K562 (cell line): ENCODE data around the gene DAPK1. TPM values are rescaled to one million over a fixed set of nuclear protein-coding genes. Genes with fewer than 3 reads are reported as not detected.

Experiments used
- ATAC-seq: fragments of 200-7000 bp; cut with Tn5 transposase; 3 replicates; pipeline ENCODE4 v1.9.1; 2020; ENCODE audit warnings: moderate library complexity
- BruUV-seq: library from RNA; stranded (reverse); fragments of 400-500 nt; replicated peaks from 2 replicates; lab custom pipeline; 2021; lab: Mats Ljungman, UMichigan
- CTCF ChIA-PET: fragments of 300-600 bp; formaldehyde crosslinking; extraction: SDS; loops from one replicate; lab custom pipeline; 2021; ENCODE audit warnings: low intra/inter-chr PET ratio; lab: Yijun Ruan, JAX
- POLR2A ChIA-PET: fragments of 300-600, 350-650 bp; sonication (Branson Sonifier 250); formaldehyde crosslinking; extraction: SDS; loops from one replicate; lab custom pipeline; 2021; ENCODE audit warnings: antibody characterized with exemption, inconsistent platforms; lab: Yijun Ruan, JAX
- DNase-seq, 4 experiments: peaks; one replicate each; pipeline versions ENCODE4 v3.0.0 to v3.0.0-alpha.2; 2011 to 2018; ENCODE audit warnings: low spot score in 3 of 4, mixed read lengths in 3 of 4; ENCODE audit errors: extremely low read depth in 1 of 4
- FAIRE-seq: peaks from 2 replicates; lab custom pipeline; 2011; peaks lifted over from hg19 to GRCh38; lab: Jason Lieb, UNC
- H2AFZ ChIP-seq: 2 replicates; pipeline ENCODE4 v1.6.0; 2011; ENCODE audit warnings: low read depth, low read length, control low read depth, inconsistent platforms
- H3K27ac ChIP-seq: fragments of 200-600 bp; 3 replicates; pipeline ENCODE4 v1.8.0; 2011; ENCODE audit warnings: low read depth, mild to moderate bottlenecking, control low read depth, inconsistent platforms, low read length, moderate library complexity, mixed read lengths; ENCODE audit errors: extremely low read depth
- H3K27me3 ChIP-seq, 2 experiments: fragments of 300-600 bp in 1 of 2; 2 replicates in 1 of 2; 3 replicates in 1 of 2; pipeline versions ENCODE4 v1.6.0 to v1.8.0; 2011; ENCODE audit warnings: inconsistent platforms in 2 of 2, low read length in 2 of 2, mild to moderate bottlenecking in 1 of 2, mixed read lengths in 1 of 2, moderate library complexity in 1 of 2; ENCODE audit not compliant: control insufficient read depth in 2 of 2, insufficient read depth in 2 of 2
- H3K36me3 ChIP-seq: fragments of 300-600 bp; 3 replicates; pipeline ENCODE4 v1.8.0; 2011; ENCODE audit warnings: mild to moderate bottlenecking, low read length, inconsistent platforms; ENCODE audit not compliant: control insufficient read depth, insufficient read depth
- H3K4me1 ChIP-seq, 2 experiments: fragments of 200-600 bp in 1 of 2; replicated peaks in 1 of 2; 2 replicates in 1 of 2; 3 replicates in 1 of 2; pipeline versions ENCODE4 v1.5.1 to v1.8.0; 2011; ENCODE audit warnings: inconsistent platforms in 2 of 2, low read length in 2 of 2, mild to moderate bottlenecking in 1 of 2, mixed read lengths in 1 of 2, moderate library complexity in 1 of 2; ENCODE audit not compliant: control insufficient read depth in 2 of 2, insufficient read depth in 2 of 2
- H3K4me2 ChIP-seq: 2 replicates; pipeline ENCODE4 v1.6.1; 2011; ENCODE audit warnings: low read length, control low read depth, inconsistent platforms, mixed read lengths; ENCODE audit not compliant: insufficient read depth
- H3K4me3 ChIP-seq: fragments of 200-600 bp; sonication (generic), shearing (Covaris generic); 2 replicates; pipeline ENCODE4 v1.5.1; 2016; ENCODE audit warnings: control low read depth, inconsistent platforms
- H3K79me2 ChIP-seq: fragments of 200-600 bp; 3 replicates; pipeline ENCODE4 v1.8.0; 2011; ENCODE audit warnings: low read length, inconsistent platforms; ENCODE audit not compliant: control insufficient read depth, insufficient read depth
- H3K9ac ChIP-seq, 2 experiments: 2 replicates each; pipeline versions ENCODE4 v1.6.0 to v1.6.1; 2011; ENCODE audit warnings: low read depth in 2 of 2, low read length in 2 of 2, control low read depth in 1 of 2, inconsistent platforms in 1 of 2, mild to moderate bottlenecking in 1 of 2, mixed read lengths in 1 of 2; ENCODE audit not compliant: insufficient read depth in 1 of 2
- H3K9me1 ChIP-seq: one replicate; pipeline ENCODE4 v1.6.0; 2011; ENCODE audit warnings: inconsistent platforms, mild to moderate bottlenecking, low read length, moderate library complexity; ENCODE audit not compliant: control insufficient read depth, insufficient read depth
- H3K9me3 ChIP-seq: replicated peaks from 2 replicates; pipeline ENCODE4 v1.5.1; 2011; ENCODE audit warnings: low read depth, low read length, inconsistent platforms; ENCODE audit not compliant: control insufficient read depth, insufficient read depth
- H4K20me1 ChIP-seq: replicated peaks from 2 replicates; pipeline ENCODE4 v1.6.1; 2011; ENCODE audit warnings: low read length, inconsistent platforms, mixed read lengths; ENCODE audit not compliant: control insufficient read depth, insufficient read depth
- BRF1 ChIP-seq: IDR thresholded peaks from 3 replicates; pipeline ENCODE4 v1.6.1; 2011; ENCODE audit warnings: borderline replicate concordance, mild to moderate bottlenecking; ENCODE audit not compliant: insufficient read length; ENCODE audit errors: extremely low read depth
- HCFC1 ChIP-seq: IDR thresholded peaks from 2 replicates; pipeline ENCODE4 v1.6.1; 2012; ENCODE audit warnings: low read depth, low read length, improper control_type of control experiment
- HOXB6 ChIP-seq: fragments of 250-450 bp; sonication (Bioruptor Pico); IDR thresholded peaks from 2 replicates; pipeline ENCODE4 v1.5.1; 2022; ENCODE audit warnings: mild to moderate bottlenecking, borderline replicate concordance
- NR2F6 ChIP-seq: fragments of 450-650 bp; formaldehyde crosslinking; IDR thresholded peaks from 2 replicates; pipeline ENCODE4 v1.4.0; 2020; ENCODE audit warnings: mild to moderate bottlenecking
- ZNF134 ChIP-seq: fragments of 250-450 bp; sonication (Bioruptor Pico); conservative IDR thresholded peaks from 2 replicates; pipeline ENCODE4 v1.4.0; 2020
- ZNF41 ChIP-seq: fragments of 250-450 bp; sonication (Bioruptor Pico); conservative IDR thresholded peaks from 2 replicates; pipeline ENCODE4 v1.4.0; 2020; ENCODE audit warnings: mild to moderate bottlenecking
- WGBS: fragments of 100-300 bp; shearing (Covaris generic); methylation state at CpG from one replicate; pipeline ENCODE4 v1.1.6; 2016; ENCODE audit warnings: low coverage, mixed read lengths; ENCODE audit not compliant: insufficient coverage; ENCODE audit errors: missing lambda C conversion rate; 5-methylcytosine and 5-hydroxymethylcytosine counted together
- in situ Hi-C: fragments of 300-500 bp; cut with MboI; formaldehyde crosslinking; loops from 4 replicates; pipeline ENCODE4 v1.15.0; 2018; ENCODE audit warnings: inconsistent platforms, mixed read lengths
- intact Hi-C: fragments of 100-400 bp; cut with micrococcal nuclease; formaldehyde crosslinking; loops from 2 replicates; pipeline ENCODE4 v1.14.2; 2022
- polyA plus RNA-seq, 8 experiments: library from polyadenylated mRNA; depleted of rRNA in 4 of 8; stranded (reverse) in 5 of 8; unstranded in 3 of 8; fragments of >200 nt; fragmentation: Nextera tagmentation in 2 of 8; fragmentation: Illumina TruSeq in 1 of 8; extraction: Ambion mirVana in 2 of 8; extraction: Trizol in 1 of 8; gene quantifications; 2 replicates each; pipeline versions ENCODE4 v1.2.1 to v1.2.3, GENCODE V29; 2011 to 2014; ENCODE audit warnings: inconsistent platforms in 1 of 8, missing spikeins in 1 of 8
- total RNA-seq, 7 experiments: library from RNA; depleted of rRNA in 6 of 7; stranded (reverse); fragments of >200 nt in 6 of 7; fragmentation: Illumina TruSeq in 2 of 7; extraction: Trizol in 2 of 7; gene quantifications; 2 replicates each; pipeline versions ENCODE4 v1.2.1 to v1.2.3, GENCODE V29; 2011 to 2021; ENCODE audit warnings: low replicate concordance in 1 of 7
- TF ChIP-seq, protein P1 (sequence below), 2 experiments: fragments of 450-650 bp; IDR thresholded peaks; 2 replicates each; pipeline ENCODE4 v1.6.1; 2016
- TF ChIP-seq, protein P2 (sequence below): fragments of 450-650 bp; IDR thresholded peaks from 2 replicates; pipeline ENCODE4 v1.6.1; 2016; ENCODE audit warnings: low read depth
- TF ChIP-seq, protein P3 (sequence below): sonication (generic); IDR thresholded peaks from 2 replicates; pipeline ENCODE4 v1.6.1; 2016

DAPK1 gene
- total and polyA plus RNA-seq, 9 of the 15 experiments (the other 6 are each of a cell fraction or from before 2014, with no cell fraction given): 1.7 to 26.4 (median 15.8) TPM

DNA sequence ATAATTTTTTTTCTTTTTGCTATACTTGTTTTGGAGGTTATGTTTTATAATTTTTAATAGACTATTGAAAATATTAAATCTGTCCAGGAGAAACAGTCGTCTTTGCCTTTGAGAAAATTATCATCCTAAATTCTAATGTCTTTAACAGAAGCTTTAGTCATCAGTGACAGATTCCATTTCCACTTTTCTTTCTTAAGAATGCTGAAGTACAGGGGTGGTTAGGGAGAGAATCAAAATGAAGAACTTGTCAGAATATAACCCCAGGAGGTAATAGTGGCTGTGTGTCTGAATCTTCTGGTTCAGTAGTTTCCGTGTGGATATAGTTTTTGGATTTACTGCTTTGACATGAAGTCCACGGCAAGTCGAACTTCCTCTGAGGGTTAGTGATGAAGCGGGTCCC lies 111.8 kb downstream of the DAPK1 start:
- no TSS peak for BruUV-seq
- DNase-seq (no peak), ATAC-seq (no peak), FAIRE-seq (no peak)
- TF ChIP-seq, protein P1, sequence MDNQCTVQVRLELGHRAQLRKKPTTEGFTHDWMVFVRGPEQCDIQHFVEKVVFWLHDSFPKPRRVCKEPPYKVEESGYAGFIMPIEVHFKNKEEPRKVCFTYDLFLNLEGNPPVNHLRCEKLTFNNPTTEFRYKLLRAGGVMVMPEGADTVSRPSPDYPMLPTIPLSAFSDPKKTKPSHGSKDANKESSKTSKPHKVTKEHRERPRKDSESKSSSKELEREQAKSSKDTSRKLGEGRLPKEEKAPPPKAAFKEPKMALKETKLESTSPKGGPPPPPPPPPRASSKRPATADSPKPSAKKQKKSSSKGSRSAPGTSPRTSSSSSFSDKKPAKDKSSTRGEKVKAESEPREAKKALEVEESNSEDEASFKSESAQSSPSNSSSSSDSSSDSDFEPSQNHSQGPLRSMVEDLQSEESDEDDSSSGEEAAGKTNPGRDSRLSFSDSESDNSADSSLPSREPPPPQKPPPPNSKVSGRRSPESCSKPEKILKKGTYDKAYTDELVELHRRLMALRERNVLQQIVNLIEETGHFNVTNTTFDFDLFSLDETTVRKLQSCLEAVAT (IDR thresholded peaks at IDR 0.05): no peak
- TF ChIP-seq NR2F6 (CRISPR knock-in tag) (no peak), ZNF41 (no peak), HOXB6 (no peak), HCFC1 (no peak), BRF1 (no peak), ZNF134 (CRISPR knock-in tag) (no peak)
- TF ChIP-seq, protein P2, sequence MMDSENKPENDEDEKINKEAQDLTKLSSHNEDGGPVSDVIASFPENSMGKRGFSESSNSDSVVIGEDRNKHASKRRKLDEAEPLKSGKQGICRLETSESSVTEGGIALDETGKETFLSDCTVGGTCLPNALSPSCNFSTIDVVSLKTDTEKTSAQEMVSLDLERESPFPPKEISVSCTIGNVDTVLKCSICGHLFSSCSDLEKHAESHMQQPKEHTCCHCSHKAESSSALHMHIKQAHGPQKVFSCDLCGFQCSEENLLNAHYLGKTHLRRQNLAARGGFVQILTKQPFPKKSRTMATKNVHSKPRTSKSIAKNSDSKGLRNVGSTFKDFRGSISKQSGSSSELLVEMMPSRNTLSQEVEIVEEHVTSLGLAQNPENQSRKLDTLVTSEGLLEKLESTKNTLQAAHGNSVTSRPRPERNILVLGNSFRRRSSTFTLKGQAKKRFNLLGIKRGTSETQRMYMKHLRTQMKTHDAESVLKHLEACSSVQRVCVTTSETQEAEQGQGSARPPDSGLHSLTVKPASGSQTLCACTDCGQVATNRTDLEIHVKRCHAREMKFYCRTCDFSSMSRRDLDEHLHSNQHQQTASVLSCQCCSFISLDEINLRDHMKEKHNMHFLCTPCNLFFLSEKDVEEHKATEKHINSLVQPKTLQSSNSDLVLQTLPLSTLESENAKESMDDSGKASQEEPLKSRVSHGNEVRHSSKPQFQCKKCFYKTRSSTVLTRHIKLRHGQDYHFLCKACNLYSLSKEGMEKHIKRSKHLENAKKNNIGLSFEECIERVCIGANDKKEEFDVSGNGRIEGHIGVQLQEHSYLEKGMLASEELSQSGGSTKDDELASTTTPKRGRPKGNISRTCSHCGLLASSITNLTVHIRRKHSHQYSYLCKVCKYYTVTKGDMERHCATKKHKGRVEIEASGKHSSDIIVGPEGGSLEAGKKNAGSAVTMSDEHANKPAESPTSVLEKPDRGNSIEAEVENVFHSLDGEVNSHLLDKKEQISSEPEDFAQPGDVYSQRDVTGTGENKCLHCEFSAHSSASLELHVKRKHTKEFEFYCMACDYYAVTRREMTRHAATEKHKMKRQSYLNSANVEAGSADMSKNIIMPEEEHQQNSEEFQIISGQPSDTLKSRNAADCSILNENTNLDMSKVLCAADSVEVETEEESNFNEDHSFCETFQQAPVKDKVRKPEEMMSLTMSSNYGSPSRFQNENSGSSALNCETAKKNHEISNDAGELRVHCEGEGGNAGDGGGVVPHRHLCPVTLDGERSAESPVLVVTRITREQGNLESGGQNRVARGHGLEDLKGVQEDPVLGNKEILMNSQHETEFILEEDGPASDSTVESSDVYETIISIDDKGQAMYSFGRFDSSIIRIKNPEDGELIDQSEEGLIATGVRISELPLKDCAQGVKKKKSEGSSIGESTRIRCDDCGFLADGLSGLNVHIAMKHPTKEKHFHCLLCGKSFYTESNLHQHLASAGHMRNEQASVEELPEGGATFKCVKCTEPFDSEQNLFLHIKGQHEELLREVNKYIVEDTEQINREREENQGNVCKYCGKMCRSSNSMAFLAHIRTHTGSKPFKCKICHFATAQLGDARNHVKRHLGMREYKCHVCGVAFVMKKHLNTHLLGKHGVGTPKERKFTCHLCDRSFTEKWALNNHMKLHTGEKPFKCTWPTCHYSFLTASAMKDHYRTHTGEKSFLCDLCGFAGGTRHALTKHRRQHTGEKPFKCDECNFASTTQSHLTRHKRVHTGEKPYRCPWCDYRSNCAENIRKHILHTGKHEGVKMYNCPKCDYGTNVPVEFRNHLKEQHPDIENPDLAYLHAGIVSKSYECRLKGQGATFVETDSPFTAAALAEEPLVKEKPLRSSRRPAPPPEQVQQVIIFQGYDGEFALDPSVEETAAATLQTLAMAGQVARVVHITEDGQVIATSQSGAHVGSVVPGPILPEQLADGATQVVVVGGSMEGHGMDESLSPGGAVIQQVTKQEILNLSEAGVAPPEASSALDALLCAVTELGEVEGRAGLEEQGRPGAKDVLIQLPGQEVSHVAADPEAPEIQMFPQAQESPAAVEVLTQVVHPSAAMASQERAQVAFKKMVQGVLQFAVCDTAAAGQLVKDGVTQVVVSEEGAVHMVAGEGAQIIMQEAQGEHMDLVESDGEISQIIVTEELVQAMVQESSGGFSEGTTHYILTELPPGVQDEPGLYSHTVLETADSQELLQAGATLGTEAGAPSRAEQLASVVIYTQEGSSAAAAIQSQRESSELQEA: no peak
- TF ChIP-seq, protein P3, sequence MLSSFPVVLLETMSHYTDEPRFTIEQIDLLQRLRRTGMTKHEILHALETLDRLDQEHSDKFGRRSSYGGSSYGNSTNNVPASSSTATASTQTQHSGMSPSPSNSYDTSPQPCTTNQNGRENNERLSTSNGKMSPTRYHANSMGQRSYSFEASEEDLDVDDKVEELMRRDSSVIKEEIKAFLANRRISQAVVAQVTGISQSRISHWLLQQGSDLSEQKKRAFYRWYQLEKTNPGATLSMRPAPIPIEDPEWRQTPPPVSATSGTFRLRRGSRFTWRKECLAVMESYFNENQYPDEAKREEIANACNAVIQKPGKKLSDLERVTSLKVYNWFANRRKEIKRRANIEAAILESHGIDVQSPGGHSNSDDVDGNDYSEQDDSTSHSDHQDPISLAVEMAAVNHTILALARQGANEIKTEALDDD: no peak
- H3K9me3 ChIP-seq: no peaks in the 10 kb centered on the region
- H3K27ac ChIP-seq: no peak overlapping the region
- no peak overlapping the region for H3K4me2 ChIP-seq
- ChIA-PET CTCF (no interaction called here), POLR2A (no interaction called here)
- 71% methylated on average over 5 of the region's 5 CpGs for WGBS
- H3K27me3 ChIP-seq: no peaks in the 10 kb centered on the region
- no peak overlapping the region for H2AFZ ChIP-seq
- H3K36me3 ChIP-seq: peaks cover 39% of the 10 kb centered on the region; the same call in 2 of the 3 replicates
- no peaks in the 10 kb centered on the region for H4K20me1 ChIP-seq
- no peaks in the 10 kb centered on the region for H3K79me2 ChIP-seq
- H3K4me1 ChIP-seq: peaks cover 4 to 10% of the 10 kb centered on the region in 2 experiments; a peak in 4 of 5 replicates
- H3K9ac ChIP-seq: no peak overlapping the region
- H3K9me1 ChIP-seq: peaks cover 4% of the 10 kb centered on the region
- in situ Hi-C loops: no loop called here
- intact Hi-C loops: no loop called here
- H3K4me3 ChIP-seq: no peak overlapping the region
